GM21717 (cell line): ENCODE results near the gene CABP2.
"Not testable (repeated sequence)": the region's sequence is repeated elsewhere in the genome, so short reads cannot be mapped to it uniquely, and the experiment has no call there.

Source experiments
- ATAC-seq: cut with Tn5 transposase; IDR thresholded peaks from one replicate; pipeline ENCODE4 v1.9.1; 2021; ENCODE audit warnings: mild to moderate bottlenecking, moderate library complexity; ENCODE audit not compliant: unreplicated experiment

Gene CABP2

DNA sequence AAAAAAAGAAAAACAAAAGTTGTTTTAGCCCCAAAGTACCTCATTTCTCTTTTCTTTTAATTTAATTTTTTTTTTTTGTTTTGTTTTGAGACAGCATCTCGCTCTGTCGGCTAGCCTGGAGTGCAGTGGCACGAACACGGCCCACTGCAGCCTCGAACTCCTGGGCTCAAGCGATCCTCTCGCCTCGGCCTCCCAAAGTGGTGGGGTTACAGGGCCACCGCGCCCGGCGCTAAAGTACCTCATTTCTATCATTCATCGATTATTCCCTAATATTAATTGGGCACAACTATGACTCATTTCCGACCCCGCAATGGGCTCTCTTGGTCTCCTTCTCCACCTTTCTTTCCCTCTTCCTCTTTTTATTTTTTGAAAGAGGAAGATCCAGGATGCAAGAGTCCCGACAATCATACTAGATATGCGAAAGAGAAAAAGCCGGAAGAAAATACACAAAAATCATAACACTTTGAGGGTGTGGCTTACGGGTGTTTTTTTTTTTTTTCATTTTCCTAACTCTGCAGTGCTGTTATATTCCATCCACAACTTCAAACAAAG lies 40.9 kb downstream of the CABP2 start:
- no peak for ATAC-seq

DNA sequence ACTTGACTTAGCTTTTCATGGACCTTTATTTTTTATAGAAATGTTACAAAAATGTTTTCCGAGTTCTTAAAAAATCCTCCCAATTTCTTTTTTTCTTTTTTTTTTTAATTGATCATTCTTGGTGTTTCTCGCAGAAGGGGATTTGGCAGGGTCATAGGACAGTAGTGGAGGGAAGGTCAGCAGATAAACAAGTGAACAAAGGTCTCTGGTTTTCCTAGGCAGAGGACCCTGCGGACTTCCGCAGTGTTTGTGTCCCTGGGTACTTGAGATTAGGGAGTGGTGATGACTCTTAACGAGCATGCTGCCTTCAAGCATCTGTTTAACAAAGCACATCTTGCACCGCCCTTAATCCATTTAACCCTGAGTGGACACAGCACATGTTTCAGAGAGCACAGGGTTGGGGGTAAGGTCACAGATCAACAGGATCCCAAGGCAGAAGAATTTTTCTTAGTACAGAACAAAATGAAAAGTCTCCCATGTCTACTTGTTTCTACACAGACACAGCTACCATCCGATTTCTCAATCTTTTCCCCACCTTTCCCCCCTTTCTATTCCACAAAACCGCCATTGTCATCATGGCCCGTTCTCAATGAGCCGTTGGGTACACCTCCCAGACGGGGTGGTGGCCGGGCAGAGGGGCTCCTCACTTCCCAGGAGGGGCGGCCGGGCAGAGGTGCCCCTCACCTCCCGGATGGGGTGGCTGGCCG lies 45.7 kb downstream of the CABP2 start:
- ATAC-seq, result not testable (repeated sequence)

DNA sequence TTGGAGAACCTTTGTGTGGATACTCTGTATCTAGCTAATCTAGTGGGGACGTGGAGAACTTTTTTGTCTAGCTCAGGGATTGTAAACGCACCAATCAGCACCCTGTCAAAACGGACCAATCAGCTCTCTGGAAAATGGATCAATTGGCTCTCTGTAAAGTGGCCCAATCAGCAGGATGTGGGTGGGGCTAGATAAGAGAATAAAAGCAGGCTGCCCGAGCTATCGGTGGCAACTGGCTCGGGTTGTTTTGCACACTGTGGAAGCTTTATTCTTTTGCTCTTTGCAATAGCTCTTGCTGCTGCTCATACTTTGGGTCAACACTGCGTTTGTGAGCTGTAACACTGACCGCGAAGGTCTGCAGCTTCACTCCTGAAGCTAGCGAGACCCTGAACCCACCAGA lies 46.6 kb downstream of the CABP2 start:
- not testable (repeated sequence) for ATAC-seq

DNA sequence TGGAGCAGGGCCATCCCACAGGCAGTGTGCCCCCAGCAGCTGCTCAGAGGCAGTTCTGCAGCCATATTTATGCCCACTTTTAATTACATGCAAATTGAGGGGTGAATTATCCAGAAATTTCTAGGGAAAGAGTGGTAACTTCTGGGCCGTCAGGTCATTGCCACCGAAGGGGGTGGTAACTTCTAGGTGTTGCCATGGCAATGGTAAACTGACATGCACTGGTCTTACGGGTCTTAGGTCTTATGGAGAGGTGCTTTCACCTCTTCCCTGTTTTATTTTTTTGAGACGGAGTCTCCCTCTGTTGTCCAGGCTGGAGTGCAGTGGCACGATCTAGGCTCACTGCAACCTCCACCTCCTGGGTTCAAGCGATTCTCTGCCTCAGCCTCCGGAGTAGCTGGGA lies 50.4 kb downstream of the CABP2 start:
- no peak for ATAC-seq

DNA sequence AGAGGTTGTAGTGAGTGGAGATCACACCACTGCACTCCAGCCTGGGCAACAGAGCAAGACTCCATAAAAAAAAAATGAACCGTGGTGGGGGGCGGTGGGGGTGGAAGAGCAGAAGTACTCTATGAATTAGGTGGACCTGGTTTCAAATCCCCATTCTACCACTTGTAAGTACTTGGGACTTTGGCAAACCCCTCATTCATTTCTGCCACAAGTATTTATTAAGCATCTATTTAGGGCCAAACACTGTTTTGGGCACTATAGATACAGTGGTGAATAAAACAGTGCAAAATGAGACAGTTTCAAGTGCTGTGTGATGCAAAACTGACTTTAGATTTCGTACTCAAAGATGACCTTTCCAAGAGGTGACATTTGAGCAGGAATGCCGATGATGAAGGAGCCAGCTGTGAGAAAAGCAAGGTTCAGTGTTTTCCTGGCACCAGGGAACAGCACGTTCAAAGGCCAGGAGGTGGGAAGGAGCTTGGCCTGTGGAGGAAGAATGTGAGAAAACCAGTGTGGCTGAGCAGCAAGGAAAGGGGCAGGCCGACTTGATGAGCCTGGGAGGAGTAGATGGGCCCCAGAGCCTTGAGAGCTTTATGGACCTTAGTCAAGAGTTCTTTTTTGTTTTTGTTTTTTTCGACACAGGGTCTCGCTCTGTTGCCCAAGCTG lies 52.8 kb downstream of the CABP2 start:
- no peak for ATAC-seq

DNA sequence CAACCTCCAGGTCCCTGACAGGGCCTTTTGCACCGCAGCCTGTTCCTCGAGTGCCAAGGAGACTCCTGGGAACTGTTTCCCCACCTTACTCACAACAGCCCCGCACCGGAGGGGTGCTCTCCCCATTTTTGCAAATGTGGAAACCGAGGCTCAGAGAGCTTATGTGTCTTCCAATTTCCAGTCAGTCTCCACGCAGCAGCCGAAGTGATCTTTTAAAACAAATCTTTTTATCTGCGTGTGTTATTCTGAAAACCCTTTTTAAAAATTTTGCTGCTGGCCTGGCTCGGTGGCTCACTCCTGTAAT lies 53.8 kb downstream of the CABP2 start:
- no peak for ATAC-seq
